Measurements from ENCODE around the gene DEPP1.

GRCh38 chr10:44956226-44956625 lies 22.4 kb downstream of the DEPP1 start:
- no peak for TF ChIP-seq ZNF274 (IDR thresholded peaks at IDR 0.05; ENCODE audit: low read depth, low read length)
- TF ChIP-seq YY1 (IDR thresholded peaks at IDR 0.05; ENCODE audit: insufficient read depth, insufficient read length) = no peak
- TF ChIP-seq SUZ12 (IDR thresholded peaks at IDR 0.05; ENCODE audit: extremely low read depth, insufficient read depth, insufficient read length) = no peak

Data from NT2/D1 (cell line).